Epithelial cell of esophagus (primary cell): ENCODE results near the gene CYFIP1.

Experiments
- DNase-seq: peaks from one replicate; pipeline ENCODE4 v3.0.0; 2010; ENCODE audit warnings: low read depth
- H3K4me3 ChIP-seq: 2 replicates; pipeline ENCODE4 v1.5.1; 2011; ENCODE audit warnings: mild to moderate bottlenecking, low read length, control low read depth
- TF ChIP-seq, protein P1 (sequence below): IDR thresholded peaks from 2 replicates; pipeline ENCODE4 v1.5.1; 2011; ENCODE audit warnings: low read depth, mild to moderate bottlenecking, low read length, control low read depth, inconsistent platforms; ENCODE audit not compliant: insufficient read depth; ENCODE audit errors: missing control alignments

CYFIP1 gene

DNA sequence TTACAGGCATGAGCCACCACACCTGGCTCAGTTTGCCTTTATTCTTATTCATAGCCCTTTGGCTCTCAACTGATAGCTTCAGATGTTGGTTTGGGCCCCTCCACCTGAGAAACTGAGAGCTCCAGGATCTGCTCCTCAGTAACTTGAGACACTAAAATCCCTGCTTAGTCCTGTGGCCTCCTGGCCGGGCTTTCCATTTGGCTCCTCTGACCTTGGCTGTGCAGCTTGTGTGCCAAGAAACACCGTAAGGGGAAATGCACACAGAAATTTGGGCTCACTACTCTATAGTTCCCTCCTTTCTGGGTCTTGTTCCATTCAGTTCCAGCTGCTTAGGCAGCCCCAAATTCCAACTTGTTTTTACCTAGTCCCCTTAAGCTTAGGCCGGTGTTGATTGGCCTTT is 116.8 kb downstream of the CYFIP1 start:
- TF ChIP-seq, protein P1, sequence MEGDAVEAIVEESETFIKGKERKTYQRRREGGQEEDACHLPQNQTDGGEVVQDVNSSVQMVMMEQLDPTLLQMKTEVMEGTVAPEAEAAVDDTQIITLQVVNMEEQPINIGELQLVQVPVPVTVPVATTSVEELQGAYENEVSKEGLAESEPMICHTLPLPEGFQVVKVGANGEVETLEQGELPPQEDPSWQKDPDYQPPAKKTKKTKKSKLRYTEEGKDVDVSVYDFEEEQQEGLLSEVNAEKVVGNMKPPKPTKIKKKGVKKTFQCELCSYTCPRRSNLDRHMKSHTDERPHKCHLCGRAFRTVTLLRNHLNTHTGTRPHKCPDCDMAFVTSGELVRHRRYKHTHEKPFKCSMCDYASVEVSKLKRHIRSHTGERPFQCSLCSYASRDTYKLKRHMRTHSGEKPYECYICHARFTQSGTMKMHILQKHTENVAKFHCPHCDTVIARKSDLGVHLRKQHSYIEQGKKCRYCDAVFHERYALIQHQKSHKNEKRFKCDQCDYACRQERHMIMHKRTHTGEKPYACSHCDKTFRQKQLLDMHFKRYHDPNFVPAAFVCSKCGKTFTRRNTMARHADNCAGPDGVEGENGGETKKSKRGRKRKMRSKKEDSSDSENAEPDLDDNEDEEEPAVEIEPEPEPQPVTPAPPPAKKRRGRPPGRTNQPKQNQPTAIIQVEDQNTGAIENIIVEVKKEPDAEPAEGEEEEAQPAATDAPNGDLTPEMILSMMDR: no peak
- H3K4me3 ChIP-seq: no peak overlapping the region
- DNase-seq: no peak

- TF ChIP-seq, protein P1: no peak
- no peak overlapping the region for H3K4me3 ChIP-seq
- DNase-seq: no peak
These were observed 119.0 kb downstream of the CYFIP1 start for GRCh38 chr15:22861161-22861560.

GRCh38 chr15:22856659-22857058 is 123.5 kb downstream of the CYFIP1 start:
- H3K4me3 ChIP-seq: no peak overlapping the region
- no peak for DNase-seq
- TF ChIP-seq, protein P1: no peak

GRCh38 chr15:22855791-22856190 is 124.4 kb downstream of the CYFIP1 start:
- no peak for DNase-seq
- TF ChIP-seq, protein P1: no peak
- H3K4me3 ChIP-seq: no peak overlapping the region

- TF ChIP-seq, protein P1: no peak
- H3K4me3 ChIP-seq: no peak overlapping the region
- DNase-seq: no peak
These were observed 128.7 kb downstream of the CYFIP1 start for GRCh38 chr15:22851513-22851912.

DNA sequence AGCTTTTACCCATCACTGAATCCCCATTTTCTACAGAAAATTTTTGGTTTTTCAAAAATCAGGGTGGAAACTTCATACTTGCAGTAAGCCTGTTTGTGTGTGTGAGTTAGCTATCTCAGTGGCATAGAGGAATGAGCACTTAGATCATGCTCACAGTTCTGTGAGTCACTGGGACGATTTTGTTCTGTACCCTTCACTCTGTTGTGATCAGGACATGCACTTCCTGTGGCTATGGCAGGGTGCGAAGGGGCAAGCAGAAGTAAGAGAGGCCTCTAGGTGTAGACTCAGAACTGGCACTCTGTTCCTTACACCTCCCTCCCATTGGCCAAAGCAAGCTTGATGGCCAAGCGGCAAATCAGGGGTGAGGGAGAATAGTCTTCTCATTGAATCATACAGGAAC is 130.1 kb downstream of the CYFIP1 start:
- no peak for DNase-seq
- TF ChIP-seq, protein P1: no peak
- no peak overlapping the region for H3K4me3 ChIP-seq

GRCh38 chr15:22846073-22846472 is 134.1 kb downstream of the CYFIP1 start:
- no peak overlapping the region for H3K4me3 ChIP-seq

More at GRCh38 chr15:22846073-22846472, 134.1 kb downstream of the CYFIP1 start:
- no peak for DNase-seq
- TF ChIP-seq, protein P1: no peak
